DMS114 treated with DMSO at 0.1 percent for 48 hours (cell line): ENCODE measurements around the gene AKT1S1.

Experiments
- DNase-seq: peaks from one replicate; lab custom pipeline; 2025; ENCODE audit not compliant: unreplicated experiment; lab: John Stamatoyannopoulos, UW

AKT1S1 gene

GRCh38 chr19:49884760-49885159 lies 7.6 kb upstream of the AKT1S1 start:
- no peak for DNase-seq

DNA sequence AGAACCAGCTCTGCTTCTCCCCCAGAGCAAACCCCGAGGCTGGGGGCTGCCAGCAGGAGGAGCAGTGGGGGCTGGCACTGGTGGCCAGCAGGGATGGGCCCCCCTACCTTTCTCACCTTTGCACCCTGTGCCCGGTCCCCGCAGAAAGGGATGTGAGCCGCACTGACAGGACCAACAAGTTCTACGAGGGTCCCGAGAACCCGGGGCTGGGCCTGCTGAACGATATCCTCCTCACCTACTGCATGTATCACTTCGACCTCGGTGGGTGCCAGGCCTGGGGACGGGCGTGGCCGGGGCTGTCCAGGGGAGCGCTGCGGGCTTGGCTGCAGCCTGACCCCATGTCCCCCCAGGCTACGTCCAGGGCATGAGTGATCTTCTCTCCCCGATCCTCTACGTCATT lies 7.0 kb upstream of the AKT1S1 start:
- no peak for DNase-seq

GRCh38 chr19:49883094-49883493 lies 5.9 kb upstream of the AKT1S1 start:
- DNase-seq = no peak

- no peak for DNase-seq
These were observed 5.5 kb upstream of the AKT1S1 start for GRCh38 chr19:49882643-49883042.

DNA sequence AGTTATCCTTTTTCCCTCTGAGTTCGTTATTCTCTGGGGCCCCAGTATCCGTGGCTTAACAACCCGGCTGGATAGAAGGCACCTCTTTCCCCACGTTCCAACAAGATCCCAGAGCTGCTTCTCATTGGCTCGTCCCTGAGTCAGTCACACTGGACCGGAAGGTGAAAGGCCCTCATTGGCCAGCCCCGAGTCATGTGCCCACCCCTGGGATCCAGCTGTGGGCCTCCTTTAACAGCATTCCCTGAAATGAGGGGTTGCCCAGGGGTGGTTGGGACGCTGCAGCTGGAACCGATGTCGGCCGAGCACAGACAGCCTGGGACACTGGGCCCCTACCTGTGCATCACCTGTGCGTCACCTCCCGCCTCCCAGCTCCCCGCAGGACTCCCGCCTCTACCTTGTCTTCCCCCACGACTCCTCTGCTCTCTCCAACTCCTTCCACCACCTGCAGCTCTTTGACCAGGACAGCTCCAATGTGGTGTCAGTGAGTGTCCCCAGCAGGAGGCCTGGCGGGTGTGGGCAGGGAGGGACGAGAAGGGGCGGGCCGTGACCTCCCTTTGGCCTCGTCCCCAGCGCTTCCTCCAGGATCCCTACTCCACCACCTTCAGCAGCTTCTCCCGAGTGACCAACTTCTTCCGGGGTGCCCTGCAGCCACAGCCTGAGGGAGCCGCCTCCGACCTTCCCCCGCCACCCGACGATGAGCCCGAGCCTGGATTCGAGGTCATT lies 4.7 kb upstream of the AKT1S1 start:
- no peak for DNase-seq

GRCh38 chr19:49881186-49881585 lies 4.0 kb upstream of the AKT1S1 start:
- no peak for DNase-seq

- no peak for DNase-seq
These were observed 3.2 kb upstream of the AKT1S1 start for GRCh38 chr19:49880162-49880869.

DNA sequence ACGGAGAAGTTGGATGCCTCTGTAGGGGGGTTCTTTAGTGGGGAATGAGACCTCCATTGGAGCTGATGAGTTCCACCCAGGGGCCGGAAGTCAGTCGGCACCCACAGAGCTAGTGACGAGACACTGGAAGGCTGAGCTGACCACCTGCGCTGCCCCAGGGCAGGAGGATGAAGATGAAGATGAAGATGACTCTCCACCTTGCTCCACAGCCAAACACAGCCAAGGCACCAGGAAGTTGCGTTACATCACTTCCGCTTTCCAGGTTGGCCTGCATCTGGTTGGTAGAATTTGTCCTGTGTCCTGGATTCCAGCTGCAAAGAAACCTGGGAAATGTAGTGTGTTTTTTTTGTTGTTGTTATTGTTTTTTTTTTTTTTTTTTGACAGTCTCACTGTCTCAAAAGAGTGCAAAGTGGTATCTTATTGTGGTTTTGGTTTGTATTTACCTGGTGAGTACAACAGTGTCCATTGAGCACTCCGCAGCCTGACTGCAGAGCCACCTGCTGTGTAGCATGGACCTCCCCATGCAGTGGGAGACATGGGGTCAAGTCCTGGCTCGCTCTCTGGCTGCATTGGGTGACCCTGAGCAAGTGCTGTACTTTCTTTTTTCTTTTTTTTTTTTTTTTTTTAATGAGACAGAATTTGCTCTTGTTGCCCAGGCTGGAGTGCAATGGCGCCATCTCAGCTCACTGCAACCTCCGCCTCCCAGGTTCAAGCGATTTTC lies 2.2 kb upstream of the AKT1S1 start:
- DNase-seq = no peak

DNA sequence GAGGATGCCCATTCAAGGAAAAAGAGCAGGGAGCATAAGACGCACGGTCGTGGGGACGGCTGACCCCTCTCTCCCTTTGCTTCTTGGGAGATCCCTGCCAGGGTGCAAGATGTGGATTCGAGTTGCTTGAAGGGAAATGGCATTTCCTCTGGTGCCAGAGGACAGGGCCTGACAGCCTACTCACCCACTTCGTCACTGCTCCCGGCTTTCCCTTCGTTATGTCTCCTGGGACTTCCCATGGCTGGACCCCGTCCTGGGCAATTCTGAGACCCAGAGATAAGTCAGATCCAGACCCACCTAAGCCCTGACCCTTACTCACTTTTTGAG lies 1.6 kb upstream of the AKT1S1 start:
- DNase-seq = no peak

DNA sequence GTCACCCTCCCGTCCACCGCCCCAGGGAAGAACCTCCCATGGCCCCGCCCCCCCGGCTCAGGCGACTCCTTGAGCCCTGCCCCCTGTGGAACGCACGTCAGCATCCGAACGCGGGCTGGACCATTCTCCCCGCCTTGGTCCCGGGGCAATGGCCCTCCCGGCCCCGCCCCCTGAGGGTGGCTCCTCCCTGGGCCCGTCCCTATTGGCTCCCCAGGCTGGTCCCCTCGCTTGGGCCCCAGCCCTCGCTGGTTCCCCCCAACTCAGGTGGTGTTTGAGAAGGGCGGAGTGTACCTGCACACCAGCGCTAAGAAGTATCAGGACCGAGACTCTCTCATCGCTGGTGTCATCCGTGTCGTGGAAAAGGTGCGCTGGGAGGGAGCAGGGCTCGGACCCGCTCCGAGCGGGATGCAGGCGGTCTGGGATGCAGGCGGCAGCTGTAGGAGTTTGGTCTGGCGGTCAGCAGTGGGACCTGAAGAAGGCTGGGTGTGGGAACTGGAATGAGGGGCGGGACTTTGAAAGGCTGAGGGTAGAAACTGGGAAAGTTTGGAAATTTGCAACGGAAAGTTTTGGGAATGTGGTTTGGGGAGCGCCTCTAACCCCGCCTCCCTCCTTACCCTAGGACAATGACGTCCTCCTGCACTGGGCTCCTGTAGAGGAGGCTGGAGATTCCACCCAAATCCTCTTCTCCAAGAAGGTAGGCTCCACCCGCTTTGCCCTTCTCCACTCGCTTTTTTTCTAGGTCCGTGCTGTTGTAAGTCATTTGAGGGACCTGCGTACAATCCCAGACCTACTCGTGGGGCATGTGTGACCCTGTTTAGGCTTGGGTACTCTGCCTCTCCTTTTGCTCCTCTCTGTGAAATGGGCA lies 956 bp upstream of the AKT1S1 start:
- peak; percentile 84 for DNase-seq

GRCh38 chr19:49876422-49877019 lies 634 bp downstream of the AKT1S1 start:
- peak; percentile 91 for DNase-seq

DNA sequence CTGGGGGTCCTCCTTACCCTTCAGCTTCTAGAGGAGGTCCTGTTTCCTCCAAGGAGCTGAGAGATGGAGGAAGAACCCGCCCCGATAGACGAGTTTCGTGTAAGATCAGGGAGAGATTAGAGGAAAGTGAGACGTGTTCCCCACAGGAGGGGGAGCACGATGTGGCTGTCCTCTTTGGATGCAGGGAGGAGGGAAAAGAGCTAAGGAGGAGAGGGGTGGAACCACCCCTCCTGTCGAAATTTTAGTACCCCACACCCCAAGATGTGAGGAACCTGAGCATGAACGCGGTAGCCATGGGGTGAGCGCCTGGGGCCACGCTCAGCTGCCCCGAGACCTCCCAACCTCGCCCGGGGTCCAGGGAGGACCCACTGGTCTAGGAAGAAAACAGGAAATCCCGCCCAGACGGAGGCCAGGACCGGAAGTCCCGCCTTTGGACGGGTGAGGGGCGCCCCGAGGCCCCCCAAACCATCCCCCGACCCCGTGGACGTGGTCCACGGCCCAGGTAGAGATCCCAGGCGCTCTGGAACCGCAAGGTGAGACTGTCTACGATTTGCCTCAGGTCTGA lies 1.2 kb downstream of the AKT1S1 start:
- no peak for DNase-seq

- DNase-seq = no peak
These were observed 2.0 kb downstream of the AKT1S1 start for GRCh38 chr19:49875177-49875576.

DNA sequence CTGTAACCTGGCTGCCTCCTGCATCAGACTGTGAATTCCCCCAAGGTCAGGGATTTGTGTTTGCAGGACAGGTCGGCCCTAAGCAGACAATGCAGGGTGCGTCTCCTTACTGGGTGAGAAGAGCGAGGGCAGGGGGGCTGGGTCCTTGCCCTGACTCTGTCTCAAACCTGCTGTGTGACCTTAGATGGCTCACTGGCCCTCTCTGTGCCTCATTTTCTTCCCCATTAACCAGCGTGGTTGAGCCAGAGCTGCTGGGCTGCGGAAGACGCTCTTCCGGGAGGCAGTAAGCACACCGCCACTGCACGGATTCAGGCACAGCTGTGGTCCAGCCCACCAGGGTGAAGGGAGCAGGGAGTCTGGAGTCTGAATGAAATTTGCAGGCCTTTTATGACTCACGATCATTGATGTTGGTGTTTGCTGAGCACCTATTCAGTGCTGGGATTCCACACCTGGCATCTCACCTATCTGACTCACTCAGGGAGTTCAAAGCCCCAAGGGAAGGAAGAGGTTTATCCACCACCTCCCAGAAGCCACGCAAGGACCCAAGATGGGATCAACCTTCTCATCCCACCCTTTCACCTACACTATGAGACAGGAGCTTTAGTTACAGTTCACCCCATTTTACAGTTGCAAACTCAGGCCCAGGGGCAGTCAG lies 2.5 kb downstream of the AKT1S1 start:
- no peak for DNase-seq

- no peak for DNase-seq
These were observed 3.3 kb downstream of the AKT1S1 start for GRCh38 chr19:49873834-49874233.

GRCh38 chr19:49873129-49873521 lies 4.0 kb downstream of the AKT1S1 start:
- no peak for DNase-seq

DNA sequence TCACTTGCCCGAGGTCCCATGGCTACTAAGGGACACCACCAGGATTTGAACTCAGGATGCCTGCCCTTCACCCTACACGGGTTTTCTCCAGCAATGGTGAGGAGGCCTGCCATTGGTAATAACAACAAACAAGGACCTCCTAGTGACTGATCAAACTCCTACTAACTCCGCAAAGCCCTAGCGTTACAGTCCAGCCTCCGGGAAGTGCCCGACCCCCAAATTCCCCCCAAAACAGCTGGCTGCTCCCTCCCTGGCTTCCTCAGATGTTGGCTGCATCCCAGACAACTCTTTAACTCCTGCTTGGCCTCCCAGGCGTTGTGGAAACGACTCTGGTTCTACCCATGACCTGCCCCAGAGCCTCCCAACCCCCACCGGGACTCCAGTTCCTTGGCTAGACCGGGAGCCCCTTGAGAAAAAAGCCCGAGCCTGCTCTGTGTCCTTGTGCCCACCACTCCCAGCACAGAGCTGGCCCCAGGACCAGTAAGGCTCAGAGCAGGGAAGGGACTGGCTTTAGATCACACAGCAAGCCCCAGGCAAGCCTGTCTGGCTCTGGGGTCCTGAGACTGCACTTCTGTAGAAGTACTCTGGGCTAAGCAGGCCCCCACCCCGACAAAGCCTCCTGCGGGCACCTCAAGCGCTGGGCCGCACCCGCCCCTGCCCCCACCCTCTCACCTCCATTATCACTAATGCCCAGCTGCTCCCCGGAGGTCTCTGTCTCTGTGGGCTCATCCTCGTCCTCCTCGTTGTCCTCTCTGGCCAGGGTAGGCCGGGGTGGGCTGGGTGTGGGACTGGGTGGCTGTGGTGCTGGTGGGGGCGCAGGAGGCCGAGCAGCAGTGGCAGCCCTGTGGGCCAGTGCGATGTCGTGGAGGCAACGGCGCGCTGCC lies 4.7 kb downstream of the AKT1S1 start:
- DNase-seq = no peak

DNA sequence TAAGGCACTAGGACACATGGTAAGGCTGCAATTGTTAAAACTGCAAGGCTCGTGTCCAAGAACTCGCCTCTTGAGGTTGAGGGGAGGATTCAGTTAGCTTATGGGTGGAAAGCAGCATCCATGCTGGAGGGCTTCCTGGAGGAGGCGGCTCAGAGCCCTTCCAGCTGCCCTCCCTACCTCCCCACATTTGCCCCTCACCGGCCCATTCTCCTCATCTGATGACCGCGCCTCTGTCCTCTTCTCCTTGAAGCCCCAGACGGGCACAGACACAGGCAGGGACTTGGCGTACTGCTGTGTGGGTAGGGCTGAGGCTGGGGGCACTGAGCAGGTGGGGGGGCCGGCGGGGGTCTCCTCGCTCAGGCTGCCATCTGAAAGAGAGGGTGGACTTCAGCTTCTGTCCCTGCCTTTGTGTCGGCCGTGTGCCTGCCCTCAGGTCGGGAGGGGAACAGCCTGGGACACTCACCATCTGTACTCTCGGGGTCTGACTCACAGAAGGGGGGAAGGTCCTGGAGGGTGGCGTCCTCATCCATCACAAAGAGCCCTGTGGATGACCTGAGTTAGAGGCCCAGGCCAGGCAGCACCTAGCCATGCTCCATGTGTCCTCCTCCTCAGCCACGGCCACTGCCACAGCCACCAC lies 5.7 kb downstream of the AKT1S1 start:
- DNase-seq = no peak
